T47D (cell line): ENCODE results near the gene PTPDC1.

Experiments used
- DNase-seq, 2 experiments: peaks; one replicate each; pipeline versions ENCODE4 v3.0.0 to v3.0.0-alpha.2; 2011 to 2012; ENCODE audit warnings: low read depth in 1 of 2, low spot score in 1 of 2
- JUND ChIP-seq: IDR thresholded peaks from 2 replicates; pipeline ENCODE4 v1.6.1; 2012; ENCODE audit warnings: low read depth
- in situ Hi-C: cut with HindIII; loops from 2 replicates; pipeline ENCODE4 v1.10.0; 2016; ENCODE audit warnings: low sequenced_read_pairs, low pct_unique_long_range_greater_than_20kb

The PTPDC1 gene

GRCh38 chr9:94150890-94151650, 66.8 kb downstream of the PTPDC1 start:
- TF ChIP-seq JUND, result no peak
- no peak for DNase-seq
- in situ Hi-C loops, result no loop called here

GRCh38 chr9:94153905-94154304, 69.6 kb downstream of the PTPDC1 start:
- in situ Hi-C loops, result no loop called here

GRCh38 chr9:94156348-94157049, 72.2 kb downstream of the PTPDC1 start:
- in situ Hi-C loops, result no loop called here
- no peak for TF ChIP-seq JUND

More at GRCh38 chr9:94153905-94154304, 69.6 kb downstream of the PTPDC1 start:
- DNase-seq, result no peak
- TF ChIP-seq JUND, result no peak

GRCh38 chr9:94157050-94157801, 73.0 kb downstream of the PTPDC1 start:
- peak; percentile 11 to 71 for DNase-seq
- no peak for TF ChIP-seq JUND
- in situ Hi-C loops, result no loop called here

More at GRCh38 chr9:94156348-94157049, 72.2 kb downstream of the PTPDC1 start:
- no peak for DNase-seq
